OCI-LY3 (cell line): ENCODE measurements around the gene FLVCR2.

ENCODE experiments used
- CTCF ChIP-seq: fragments of 200-600, 300-600 bp; sonication (generic); IDR thresholded peaks from 2 replicates; pipeline ENCODE4 v1.5.1; 2014; ENCODE audit warnings: antibody characterized with exemption, low read length, low read depth
- EZH2phosphoT487 ChIP-seq: fragments of 200-600 bp; shearing (Covaris generic); IDR thresholded peaks from 2 replicates; pipeline ENCODE4 v1.6.1; 2018; ENCODE audit warnings: antibody characterized with exemption, mixed run types, low read depth

- TF ChIP-seq CTCF (no peak), EZH2phosphoT487 (no peak)
These were observed 46.6 kb downstream of the FLVCR2 start for GRCh38 chr14:75625034-75625433.
